Activated gamma-delta T cell (primary cell): ENCODE measurements around the gene TMEM35B.
"Not testable (repeated sequence)": the region's sequence is repeated elsewhere in the genome, so short reads cannot be mapped to it uniquely, and the experiment has no call there.

Experiments
- DNase-seq: peaks from one replicate; lab custom pipeline; 2025; lab: John Stamatoyannopoulos, UW
- total RNA-seq, 2 donors: gene quantifications; one replicate each; lab custom pipeline; 2026; lab: John Stamatoyannopoulos, UW

Gene TMEM35B
- total RNA-seq, result 0.65 to 0.92 reads per million in 2 donors

DNA sequence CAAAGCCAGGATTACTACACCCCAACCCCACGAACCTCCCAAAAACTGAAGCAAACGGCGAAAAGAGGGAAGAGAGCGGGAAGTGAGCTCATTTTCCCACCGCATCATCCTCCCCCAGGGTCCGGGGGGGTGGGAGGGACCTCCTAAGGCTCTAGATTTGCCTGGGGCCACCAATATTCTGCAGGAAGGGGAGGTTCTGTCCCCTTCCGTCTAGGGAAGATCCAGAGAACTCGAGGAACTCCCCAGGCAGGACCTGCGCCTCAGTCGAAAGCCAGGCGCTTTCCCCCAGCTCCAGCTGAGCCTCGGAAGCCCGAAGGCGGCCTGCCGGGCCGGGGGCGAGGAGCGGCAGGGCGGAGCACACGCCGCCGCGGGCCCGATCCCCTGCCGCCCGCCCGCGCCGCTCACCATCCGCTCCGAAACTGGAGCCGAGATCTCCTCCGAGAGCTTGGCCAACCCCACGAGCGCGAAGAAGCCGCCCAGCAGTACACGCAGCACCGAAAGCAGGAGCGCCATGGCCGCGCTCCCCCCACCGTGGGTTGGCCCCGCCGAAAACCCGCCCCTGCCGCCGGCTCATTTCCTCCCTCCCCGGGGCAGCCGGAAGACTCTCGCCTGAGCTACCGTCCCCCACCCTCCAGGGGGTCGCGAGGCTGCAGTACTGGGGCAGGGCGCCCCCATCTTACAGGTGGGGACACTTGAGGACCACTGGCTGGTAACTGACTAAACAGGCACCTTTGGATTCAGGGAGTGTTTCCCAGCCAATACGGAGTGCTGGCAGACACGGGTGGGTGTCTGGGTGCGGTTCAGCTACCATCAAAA lies at the start of gene TMEM35B:
TMEM35B (minus strand) TSS at position 555 of the 816 bp plus-strand sequence; CDS start at position 513, 42 bp downstream.
- DNase-seq, result peak; percentile 65

- no peak for DNase-seq
Observed at GRCh38 chr1:35033346-35033745, 48.2 kb upstream of the TMEM35B start.

DNA sequence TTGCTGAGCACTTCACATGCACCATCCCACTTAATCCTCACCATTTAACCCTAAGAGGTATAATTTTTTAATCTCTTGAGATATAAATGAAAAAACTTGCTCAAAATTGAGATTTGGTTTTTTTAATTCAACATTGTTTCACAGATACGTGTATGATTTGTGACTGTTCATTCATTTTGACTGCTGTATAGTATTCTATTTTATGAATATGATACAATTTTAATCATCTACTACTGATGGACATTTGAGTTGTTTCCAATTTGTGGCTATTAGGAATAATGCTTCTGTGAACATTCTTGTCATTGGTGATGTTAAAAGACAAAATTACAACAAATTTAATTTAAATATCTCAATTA lies 47.2 kb upstream of the TMEM35B start:
- no peak for DNase-seq

- no peak for DNase-seq
Observed at GRCh38 chr1:35030756-35031446, 45.8 kb upstream of the TMEM35B start.

- no peak for DNase-seq
Observed at GRCh38 chr1:35030338-35030737, 45.2 kb upstream of the TMEM35B start.

DNA sequence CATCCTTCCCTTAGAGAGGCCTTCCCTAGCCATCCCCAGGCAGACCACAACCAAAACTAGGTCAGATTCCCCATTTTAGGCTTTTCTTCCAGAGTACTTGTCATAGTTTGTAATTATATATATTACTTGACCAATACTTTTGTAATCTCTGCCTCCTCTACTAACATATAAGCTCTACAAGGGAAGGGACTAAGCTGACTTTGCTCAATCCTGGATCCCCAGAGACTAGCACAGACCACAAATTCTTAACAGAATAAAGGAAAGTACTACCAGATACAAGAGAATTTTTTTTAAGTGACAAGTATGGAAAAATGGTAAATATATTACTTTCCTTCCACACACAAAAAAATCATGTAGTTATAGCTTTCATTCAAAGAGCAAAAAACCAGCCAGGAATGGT lies 44.6 kb upstream of the TMEM35B start:
- no peak for DNase-seq

DNA sequence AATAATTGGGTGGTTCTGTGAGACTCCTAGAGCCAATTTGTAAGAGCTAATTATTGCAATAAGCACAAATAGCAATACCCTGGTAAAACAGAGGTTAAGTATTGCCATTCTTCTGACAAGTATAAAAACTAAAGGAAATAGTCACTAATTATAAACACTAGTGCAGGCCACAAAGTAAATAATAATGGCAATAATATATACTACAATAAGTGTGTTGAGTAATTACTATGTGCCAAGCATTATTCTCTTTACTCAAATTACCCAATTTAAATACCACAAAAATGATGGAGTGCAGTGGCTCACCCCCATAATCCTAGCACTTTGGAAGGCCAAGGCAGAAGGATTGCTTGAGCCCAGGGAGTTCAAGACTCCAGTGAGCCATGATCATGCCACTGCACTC lies 31.3 kb upstream of the TMEM35B start:
- no peak for DNase-seq

DNA sequence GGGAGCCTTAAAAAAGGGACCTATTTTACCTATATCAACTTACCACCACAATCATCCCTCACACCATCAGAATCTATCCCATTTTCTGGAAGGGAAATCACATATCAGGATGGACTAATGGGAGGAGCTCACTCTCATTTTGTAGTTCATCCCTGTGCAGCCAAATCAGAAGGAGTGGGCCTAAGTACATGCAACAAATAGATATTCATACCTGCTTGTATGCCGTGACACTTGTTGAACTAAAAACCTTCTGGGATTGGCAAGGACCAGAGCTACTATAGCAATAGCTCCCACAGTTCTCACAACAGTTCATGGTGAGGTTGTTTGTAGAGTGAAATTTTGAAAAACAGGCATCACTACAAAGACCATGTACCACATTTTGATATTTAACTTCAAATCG lies 29.3 kb upstream of the TMEM35B start:
- DNase-seq, result no peak

DNA sequence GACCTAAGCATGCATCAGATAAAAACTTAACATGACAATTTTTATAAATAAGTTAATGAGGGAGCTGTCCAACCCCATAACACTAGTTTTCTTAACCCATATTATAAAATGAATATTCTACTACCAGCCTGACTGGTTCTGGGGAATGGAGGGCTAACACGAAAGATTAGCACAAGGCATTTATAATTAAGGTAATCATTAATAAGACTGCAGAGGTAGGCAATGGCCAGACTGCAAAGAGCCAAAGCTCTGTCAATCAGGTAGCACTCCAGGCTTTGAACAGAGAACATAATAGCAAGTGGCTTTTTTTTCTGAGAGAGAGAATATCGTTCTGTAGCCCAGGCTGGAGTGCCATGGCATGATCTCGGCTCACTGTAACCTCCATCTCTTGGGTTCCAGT lies 20.6 kb upstream of the TMEM35B start:
- DNase-seq, result no peak

DNA sequence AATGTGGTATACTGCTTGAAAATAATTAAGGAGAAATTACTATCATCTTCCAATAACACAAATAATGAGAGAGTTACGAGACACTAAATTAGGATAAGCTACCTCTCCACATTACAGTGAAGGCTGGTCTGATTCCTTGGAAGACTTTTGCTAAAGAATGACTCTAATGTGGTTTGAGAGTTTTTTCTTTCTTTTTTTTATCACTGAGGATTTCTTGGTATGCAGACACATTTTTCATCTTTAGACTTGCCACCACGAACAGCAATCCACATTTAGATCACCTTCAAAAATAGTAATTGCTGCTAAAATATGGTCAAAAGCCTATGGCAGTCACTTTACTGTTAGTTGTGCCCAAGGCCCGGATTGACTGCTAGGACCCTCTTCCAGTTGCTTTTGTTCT lies 16.6 kb upstream of the TMEM35B start:
- DNase-seq, result no peak

GRCh38 chr1:34994878-34995277 lies 9.7 kb upstream of the TMEM35B start:
- no peak for DNase-seq

GRCh38 chr1:34988581-34988980 lies 3.4 kb upstream of the TMEM35B start:
- DNase-seq, result no peak

- no peak for DNase-seq
Observed at GRCh38 chr1:34988147-34988546, 3.0 kb upstream of the TMEM35B start.

DNA sequence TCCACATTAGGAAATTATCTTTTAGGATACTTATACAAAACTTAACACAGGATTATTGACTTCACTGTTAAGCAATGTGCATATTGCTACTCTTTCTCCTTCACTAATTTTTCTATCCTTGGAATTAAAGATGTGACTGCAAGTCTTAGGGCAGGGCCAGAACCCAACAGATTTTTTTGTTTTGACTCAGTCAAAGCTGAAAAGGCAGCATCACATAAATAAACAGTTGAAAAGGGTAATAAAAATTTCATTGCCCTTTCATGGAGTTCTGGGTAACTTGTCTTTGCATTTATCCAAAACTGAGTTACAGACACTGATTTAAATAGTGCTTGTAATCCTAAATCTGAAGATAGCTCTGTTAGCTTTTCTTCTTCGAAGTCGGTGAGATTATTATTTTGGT lies 1.9 kb upstream of the TMEM35B start:
- DNase-seq, result no peak

- not testable (repeated sequence) for DNase-seq
Observed at GRCh38 chr1:34985609-34985904, 410 bp upstream of the TMEM35B start.

DNA sequence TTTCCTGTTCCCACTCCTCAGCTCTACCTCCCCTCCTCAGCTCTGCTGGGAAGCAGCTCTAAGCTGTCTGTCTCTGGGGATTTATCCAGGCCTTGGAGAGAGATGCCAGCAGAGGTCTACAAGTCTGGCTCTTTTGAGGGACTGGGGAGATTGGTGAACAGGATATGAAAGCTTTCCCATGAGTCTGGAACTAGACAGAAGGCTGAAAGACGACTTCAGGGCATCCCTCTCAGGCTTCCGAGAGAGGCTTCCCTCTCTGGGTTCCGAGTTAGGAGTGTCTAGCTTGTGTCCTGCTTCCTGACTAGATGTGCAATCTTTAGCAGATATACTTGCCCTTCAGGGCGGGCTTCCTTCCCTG lies 733 bp downstream of the TMEM35B start:
- no peak for DNase-seq

DNA sequence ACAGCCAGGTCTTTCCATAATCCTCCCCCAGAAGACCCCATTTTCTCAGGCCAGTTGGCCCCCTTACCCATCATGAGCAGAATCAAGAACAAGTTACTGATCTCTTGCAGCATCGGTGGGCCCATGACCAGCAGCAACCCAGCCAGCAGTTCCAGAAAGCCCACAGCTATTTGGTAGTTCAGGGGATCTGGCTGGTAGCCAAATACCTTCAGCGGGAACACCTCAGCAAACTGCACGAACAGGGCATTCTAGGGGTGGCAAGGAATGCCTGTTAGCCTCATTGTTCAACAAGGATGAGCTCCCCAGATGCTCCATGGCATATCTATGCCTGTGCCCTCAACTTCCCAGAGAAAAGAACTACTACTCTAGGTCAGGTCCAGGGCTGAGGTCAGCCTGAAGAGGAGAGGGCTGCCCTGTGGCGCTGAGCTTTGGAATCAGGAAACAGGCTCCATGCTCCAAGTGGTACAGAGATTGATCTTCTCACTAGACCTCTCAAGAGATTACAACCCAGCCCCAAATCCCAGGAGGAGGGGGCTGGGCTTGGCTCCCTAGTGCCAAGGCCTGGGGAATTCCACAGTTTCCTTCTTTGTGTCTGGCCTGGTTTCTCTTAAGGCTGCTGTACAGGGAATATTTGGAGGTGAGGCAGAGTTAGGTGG lies 1.3 kb downstream of the TMEM35B start:
- DNase-seq, result no peak

DNA sequence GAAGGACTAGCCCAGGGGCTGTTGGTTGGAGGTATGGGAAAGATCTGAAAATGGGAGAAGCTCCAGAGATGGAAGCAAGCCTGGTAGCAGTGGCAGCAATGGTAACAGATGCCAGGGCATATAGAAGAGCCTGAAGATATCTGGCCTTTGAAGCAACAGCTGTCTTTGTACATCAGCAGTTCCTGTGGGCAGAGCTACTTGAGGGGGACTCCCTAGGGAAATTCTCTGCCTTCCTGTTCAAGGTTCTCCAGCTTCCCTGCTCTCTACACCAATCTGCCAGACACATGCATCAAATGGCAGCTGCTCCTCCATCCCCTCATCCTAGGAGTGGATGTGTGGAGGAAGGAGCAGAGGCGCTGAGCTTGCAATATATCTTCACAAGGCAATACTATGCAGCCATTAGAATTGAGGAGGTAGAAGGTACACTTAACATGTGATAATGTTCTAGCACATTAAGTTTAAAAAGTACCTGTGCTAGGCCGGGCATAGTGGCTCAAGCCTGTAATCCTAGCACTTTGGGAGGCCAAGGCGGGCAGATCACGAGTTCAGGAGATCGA lies 2.2 kb downstream of the TMEM35B start:
- DNase-seq, result no peak

GRCh38 chr1:34980715-34981114 lies 4.4 kb downstream of the TMEM35B start:
- DNase-seq, result no peak

DNA sequence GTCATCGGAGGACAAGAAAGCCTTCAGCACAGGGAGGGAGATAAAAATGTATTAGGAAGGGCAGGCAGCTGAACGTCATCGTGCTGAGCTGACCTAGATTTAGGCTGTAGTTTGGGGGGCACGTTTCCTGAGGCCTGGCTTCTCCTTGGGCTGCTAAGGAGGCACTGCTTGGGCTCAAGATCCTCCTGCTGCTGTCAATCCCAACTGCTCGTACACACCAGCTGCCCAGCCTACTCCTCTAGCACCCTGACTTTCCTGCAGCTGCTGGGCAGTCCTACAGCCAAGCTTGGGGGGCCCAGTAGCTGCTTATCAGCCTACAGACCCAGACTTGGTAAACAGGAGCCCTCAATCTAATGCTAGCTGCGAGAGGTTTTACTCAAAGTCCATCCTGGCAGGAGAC lies 6.2 kb downstream of the TMEM35B start:
- DNase-seq, result no peak

GRCh38 chr1:34977858-34978257 lies 7.3 kb downstream of the TMEM35B start:
- no peak for DNase-seq

DNA sequence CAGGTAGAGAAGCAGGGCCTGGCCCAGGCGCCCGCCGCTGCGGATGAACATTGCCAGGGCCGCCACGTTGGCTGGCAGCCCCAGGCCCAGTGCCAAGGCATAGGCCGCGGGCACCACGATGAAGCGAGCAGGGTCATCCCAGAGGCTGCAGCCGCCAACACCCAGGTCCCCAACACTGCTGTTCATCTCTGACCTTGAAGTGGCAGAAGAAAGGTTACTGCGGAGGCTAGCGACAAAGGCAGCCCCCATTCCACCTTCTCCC lies 8.0 kb downstream of the TMEM35B start:
- no peak for DNase-seq
